ENCODE measurements around the gene MOSMO.
"Not testable (repeated sequence)": the region's sequence is repeated elsewhere in the genome, so short reads cannot be mapped to it uniquely, and the experiment has no call there.

Gene MOSMO

DNA sequence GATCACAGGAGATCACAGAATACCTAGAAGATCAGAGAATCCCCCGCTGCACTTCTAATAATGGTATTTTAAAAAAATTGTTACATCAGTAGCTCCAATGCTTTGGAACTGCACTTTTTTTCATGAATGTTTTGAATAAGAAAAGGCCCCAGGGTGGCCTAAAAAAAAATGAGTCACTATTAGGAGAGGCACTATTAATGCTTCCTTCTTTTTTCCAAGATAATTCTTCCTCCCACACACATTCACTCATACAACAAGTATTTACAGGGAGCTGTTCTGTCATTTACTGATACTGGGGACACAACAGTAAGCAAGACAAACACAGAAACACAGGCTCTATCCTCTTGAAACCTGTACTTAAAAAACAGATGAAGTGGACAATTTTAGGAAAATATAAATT lies 6.3 kb upstream of the MOSMO start:
- intact Hi-C loops (cut with DNase I; ENCODE audit: low total_unique reads) = loop anchor here (5.0 kb wide), 1 partner anchor 76 kb away; no protein-coding TSS in a partner anchor

DNA sequence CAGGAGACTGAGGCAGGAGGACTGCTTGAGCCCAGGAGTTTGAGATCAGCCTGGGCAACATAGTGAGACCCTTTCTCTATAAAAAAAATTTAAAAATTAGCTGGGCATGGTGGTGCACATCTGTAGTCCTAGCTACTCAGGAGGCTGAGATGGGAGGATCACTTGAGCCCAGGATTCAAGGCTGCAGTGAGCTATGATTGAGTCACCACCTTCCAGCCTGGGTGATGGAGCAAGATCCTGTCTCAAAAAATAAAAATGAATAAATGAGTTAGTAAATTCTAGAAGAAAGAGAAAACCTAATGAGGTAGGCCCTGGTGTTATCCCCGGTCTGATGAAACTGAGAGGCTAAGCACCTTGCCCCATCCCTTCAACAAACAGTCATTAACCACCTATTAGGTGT lies 5.9 kb upstream of the MOSMO start:
- intact Hi-C loops (cut with DNase I; ENCODE audit: low total_unique reads) = loop anchor here (5.0 kb wide), 1 partner anchor 75 kb away; no protein-coding TSS in a partner anchor
- DNase-seq, H3K4me3 ChIP-seq, H3K27me3 ChIP-seq, H3K27ac ChIP-seq, H3K36me3 ChIP-seq, H3K9me3 ChIP-seq: not testable (repeated sequence)
- H3K4me1 ChIP-seq = peaks cover 0 to 14% (median 5%) of the 10 kb centered on the region in 4 donors

More for the DNA sequence above, 6.3 kb upstream of the MOSMO start:
- H3K4me1 ChIP-seq = peaks cover 0 to 10% (median 3%) of the 10 kb centered on the region in 4 donors
- H3K9me3 ChIP-seq = no peaks in the 10 kb centered on the region
- H3K27me3 ChIP-seq = no peaks in the 10 kb centered on the region
- H3K4me3 ChIP-seq = no peak overlapping the region
- TF ChIP-seq, protein P1, sequence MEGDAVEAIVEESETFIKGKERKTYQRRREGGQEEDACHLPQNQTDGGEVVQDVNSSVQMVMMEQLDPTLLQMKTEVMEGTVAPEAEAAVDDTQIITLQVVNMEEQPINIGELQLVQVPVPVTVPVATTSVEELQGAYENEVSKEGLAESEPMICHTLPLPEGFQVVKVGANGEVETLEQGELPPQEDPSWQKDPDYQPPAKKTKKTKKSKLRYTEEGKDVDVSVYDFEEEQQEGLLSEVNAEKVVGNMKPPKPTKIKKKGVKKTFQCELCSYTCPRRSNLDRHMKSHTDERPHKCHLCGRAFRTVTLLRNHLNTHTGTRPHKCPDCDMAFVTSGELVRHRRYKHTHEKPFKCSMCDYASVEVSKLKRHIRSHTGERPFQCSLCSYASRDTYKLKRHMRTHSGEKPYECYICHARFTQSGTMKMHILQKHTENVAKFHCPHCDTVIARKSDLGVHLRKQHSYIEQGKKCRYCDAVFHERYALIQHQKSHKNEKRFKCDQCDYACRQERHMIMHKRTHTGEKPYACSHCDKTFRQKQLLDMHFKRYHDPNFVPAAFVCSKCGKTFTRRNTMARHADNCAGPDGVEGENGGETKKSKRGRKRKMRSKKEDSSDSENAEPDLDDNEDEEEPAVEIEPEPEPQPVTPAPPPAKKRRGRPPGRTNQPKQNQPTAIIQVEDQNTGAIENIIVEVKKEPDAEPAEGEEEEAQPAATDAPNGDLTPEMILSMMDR (IDR thresholded peaks at IDR 0.05) = no peak
- DNase-seq = no peak
- H3K36me3 ChIP-seq = no peaks in the 10 kb centered on the region
- no peak overlapping the region for H3K27ac ChIP-seq

DNA sequence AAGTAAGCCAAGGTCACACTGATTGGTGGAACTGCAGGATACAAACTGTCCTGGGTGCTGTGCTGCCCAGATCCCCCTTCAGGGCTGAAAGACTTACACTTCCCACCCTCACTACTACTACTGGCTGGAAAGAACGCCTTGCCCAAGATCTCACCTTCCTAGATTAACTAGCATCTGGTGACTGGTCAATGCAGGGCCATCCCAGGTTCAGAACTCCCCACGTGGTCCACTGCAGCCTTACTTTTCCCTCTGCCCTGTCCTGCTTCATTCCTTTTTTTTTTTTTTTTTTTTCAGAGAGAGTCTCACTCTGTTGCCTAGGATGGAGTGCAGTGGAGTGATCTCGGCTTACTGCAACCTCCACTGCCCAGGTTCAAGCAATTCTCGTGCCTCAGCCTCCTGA lies 4.7 kb upstream of the MOSMO start:
- Histone ChIP-seq H3K4me3 (no peak overlapping the region), H3K27me3 (no peaks in the 10 kb centered on the region), H3K27ac (no peak overlapping the region), H3K36me3 (no peaks in the 10 kb centered on the region), H3K9me3 (no peaks in the 10 kb centered on the region), H3K4me1 (peaks cover 0 to 17% (median 6%) of the 10 kb centered on the region in 4 donors)
- no peak for DNase-seq
- intact Hi-C loops (cut with DNase I; ENCODE audit: low total_unique reads) = loop anchor here (5.0 kb wide), 1 partner anchor 74 kb away; no protein-coding TSS in a partner anchor
- TF ChIP-seq, protein P1 (IDR thresholded peaks at IDR 0.05) = no peak

DNA sequence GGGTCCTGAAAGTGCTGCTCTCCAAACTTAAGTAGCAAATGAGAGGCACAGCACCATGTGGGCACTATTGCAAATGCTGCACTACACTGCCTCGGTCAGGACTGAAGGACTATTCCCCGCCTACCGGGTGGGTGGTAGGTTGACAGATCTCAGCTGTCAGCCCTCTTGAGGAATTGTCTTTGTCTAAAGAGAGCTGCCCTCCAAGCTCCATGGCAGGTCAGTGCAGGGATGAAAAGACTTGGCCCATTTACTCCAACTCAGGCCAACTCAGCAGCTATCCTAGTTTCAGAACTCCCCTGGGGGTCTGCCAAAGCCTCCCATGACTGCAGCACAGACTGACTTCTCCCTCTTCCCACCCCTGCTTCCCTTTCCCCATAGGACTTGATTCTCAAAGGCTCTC lies 3.6 kb upstream of the MOSMO start:
- H3K27me3 ChIP-seq = no peaks in the 10 kb centered on the region
- peaks cover 0 to 26% (median 14%) of the 10 kb centered on the region in 4 donors for H3K4me1 ChIP-seq
- H3K36me3 ChIP-seq = no peaks in the 10 kb centered on the region
- intact Hi-C loops (cut with DNase I; ENCODE audit: low total_unique reads) = loop anchor here (5.0 kb wide), 1 partner anchor 73 kb away; no protein-coding TSS in a partner anchor
- H3K4me3 ChIP-seq = no peak overlapping the region
- H3K27ac ChIP-seq = no peak overlapping the region
- TF ChIP-seq, protein P1 (IDR thresholded peaks at IDR 0.05) = no peak
- no peak for DNase-seq
- H3K9me3 ChIP-seq = no peaks in the 10 kb centered on the region

DNA sequence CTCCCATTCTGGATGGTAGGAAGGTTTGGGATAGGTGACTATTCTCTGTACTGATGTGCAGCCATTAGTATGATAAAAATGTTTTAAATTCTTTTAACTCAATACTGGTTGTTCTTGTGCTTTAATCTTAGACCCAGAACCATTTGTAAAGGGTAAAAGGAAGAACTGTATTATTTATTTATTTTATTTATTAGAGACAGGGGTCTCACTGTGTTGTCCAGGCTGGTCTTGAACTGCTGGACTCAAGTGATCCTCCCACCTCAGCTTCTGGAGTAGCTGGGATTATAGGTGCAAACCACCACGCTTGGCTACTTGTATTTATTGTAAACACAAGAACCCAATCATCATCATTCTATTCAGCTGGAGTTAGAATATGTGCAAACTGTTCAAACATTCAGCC lies 2.2 kb upstream of the MOSMO start:
- DNase-seq = no peak
- Histone ChIP-seq H3K27ac (no peak overlapping the region), H3K9me3 (no peaks in the 10 kb centered on the region), H3K4me3 (no peak overlapping the region), H3K27me3 (no peaks in the 10 kb centered on the region), H3K4me1 (peaks cover 0 to 29% (median 18%) of the 10 kb centered on the region in 4 donors), H3K36me3 (no peaks in the 10 kb centered on the region)
- TF ChIP-seq, protein P1 (IDR thresholded peaks at IDR 0.05) = no peak
- intact Hi-C loops (cut with DNase I; ENCODE audit: low total_unique reads) = loop anchor here (5.0 kb wide), 2 partner anchors 182 to 297 kb away; no protein-coding TSS in a partner anchor

DNA sequence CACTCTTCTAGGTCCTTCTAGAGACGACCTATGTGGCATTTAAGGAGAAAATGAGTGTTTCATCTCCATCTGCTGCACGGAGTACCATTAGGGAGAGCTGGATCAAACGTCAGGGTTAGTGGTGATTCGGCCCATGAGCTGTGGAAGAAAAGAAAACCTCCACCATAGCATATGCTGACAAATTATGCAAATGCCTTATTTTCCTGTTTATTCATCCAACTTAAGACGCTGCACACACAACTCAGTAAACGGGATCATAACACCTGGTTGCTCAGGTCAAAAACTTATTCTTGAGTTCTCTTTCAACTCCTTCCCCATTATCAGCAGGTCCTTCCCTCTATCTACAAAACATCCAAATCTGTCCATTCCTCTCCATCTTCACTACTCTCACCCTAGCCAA lies 1.3 kb upstream of the MOSMO start:
- no peak for DNase-seq
- peaks cover 0 to 31% (median 15%) of the 10 kb centered on the region in 4 donors for H3K4me1 ChIP-seq
- no peak overlapping the region for H3K27ac ChIP-seq
- intact Hi-C loops (cut with DNase I; ENCODE audit: low total_unique reads) = loop anchor here (5.0 kb wide), 2 partner anchors 181 to 296 kb away; no protein-coding TSS in a partner anchor
- no peaks in the 10 kb centered on the region for H3K36me3 ChIP-seq
- TF ChIP-seq, protein P1 (IDR thresholded peaks at IDR 0.05) = no peak
- no peaks in the 10 kb centered on the region for H3K9me3 ChIP-seq
- H3K4me3 ChIP-seq = peak overlapping the region in 1 of 2 donors; percentile 99
- no peaks in the 10 kb centered on the region for H3K27me3 ChIP-seq
